Measurements from ENCODE around the gene VAMP8.
"Not testable (repeated sequence)": the region's sequence is repeated elsewhere in the genome, so short reads cannot be mapped to it uniquely, and the experiment has no call there.

Gene VAMP8

DNA sequence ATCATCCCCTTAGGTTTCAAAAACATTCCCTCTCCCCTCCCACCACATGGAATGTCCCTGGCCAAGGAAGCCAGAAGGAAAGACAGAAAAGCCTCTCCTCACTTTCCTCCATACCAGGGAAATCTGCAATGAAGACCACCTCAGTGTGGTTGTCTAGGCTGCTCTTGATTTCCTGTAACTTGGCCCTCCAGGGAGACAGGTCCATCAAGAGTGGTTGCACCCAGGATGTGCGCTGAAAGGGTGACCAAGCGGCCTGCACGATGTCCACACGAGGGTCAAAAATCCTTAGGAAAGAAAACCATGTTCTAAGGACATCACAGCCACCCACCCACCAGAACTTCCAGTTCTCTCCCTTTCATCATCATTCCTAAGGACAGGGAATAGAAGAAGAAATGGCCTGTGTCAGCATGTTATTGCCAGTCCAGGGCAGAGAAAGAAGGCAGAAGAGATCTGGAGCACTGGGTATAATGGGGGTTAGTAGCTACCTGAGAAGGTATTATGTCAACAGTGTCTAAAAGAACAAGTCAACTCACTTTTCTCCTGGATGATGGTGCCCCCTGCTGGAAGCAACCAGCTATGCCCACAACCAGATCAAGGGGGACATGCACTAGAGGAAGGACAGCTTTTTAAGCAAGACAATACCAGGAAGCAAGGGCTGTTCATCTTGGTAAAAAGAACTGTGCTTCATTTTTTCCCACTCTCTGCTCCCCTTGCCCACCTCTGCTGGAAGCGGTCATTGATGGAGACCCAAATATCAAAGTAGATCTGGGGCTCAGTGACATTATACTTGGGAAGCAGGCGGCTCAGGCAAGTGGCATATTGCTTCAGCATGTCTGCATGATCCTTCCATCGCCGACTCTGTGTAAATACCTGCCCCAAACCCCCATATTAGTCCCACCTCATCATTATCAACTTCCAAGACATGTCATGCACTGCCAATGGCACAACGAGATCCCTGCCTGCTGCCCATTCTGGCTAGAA lies 25.4 kb upstream of the VAMP8 start:
- Mint-ChIP-seq H3K27me3 (no peaks in the 10 kb centered on the region), H3K9me3 (no peaks in the 10 kb centered on the region), H3K36me3 (peaks cover 16% of the 10 kb centered on the region), H3K27ac (no peak overlapping the region), H3K4me3 (no peak overlapping the region), H3K4me1 (peaks cover 5% of the 10 kb centered on the region)
- peak; percentile 99 for ATAC-seq (ENCODE audit: low read depth)
- peak; percentile 86 to 89 for DNase-seq (ENCODE audit: low spot score in 2 of 2)

DNA sequence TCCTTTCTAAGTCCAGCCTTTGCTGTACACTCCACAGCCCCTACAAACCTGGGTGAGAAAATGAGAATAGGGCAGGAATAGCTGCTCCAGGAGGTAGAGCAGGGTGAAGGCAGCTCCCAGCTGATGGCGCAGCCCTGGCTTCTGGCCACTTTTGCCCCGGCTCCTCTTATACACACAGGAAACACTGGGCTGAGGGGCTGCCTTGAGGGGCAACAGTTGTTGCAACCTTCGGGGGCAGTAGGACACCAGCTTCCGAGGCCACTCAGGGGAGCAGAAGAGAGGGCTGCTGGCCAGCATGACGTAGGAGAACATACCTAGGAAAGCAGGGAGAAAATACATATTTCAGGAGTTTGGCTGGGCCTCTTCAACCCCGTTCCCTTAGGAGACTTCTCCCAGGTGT lies 24.2 kb upstream of the VAMP8 start:
- no peaks in the 10 kb centered on the region for H3K9me3 Mint-ChIP-seq
- ATAC-seq (ENCODE audit: low read depth) (no peak), DNase-seq (ENCODE audit: low spot score in 2 of 2) (no peak)
- peaks cover 5% of the 10 kb centered on the region for H3K4me1 Mint-ChIP-seq
- no peaks in the 10 kb centered on the region for H3K27me3 Mint-ChIP-seq
- no peak overlapping the region for H3K4me3 Mint-ChIP-seq
- peaks cover 18% of the 10 kb centered on the region for H3K36me3 Mint-ChIP-seq
- no peak overlapping the region for H3K27ac Mint-ChIP-seq

DNA sequence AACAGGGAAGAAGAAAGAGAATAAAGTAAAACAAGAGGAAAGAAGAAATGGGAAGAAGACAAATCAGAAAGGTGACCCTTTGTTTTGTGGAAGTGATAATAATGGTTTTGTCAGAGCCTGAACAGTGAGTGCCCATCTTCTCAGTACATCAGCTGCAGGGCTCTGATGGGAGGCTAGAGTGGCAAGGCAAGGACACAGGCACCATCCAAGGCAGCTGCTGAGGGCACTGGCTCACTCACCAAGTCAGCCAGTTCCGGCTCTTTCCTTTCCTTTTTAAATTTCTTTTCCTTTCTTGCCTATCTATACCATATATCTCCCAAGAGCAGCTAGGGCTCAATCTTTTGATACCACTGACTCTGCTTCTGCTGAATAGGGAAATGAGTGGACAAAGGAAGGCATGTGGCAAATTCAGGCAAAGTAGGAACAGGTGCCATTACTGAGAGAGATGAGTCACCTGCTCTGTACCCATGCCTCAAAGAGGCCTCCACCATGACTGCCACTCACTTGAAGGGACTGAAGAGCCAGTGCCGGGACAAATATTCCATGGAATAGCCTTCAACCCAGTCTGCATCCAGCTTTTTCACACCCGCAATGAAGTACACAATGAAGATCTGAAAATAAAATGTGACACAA lies 22.3 kb upstream of the VAMP8 start:
- DNase-seq (ENCODE audit: low spot score in 2 of 2) (no peak), ATAC-seq (ENCODE audit: low read depth) (no peak)
- H3K27me3 Mint-ChIP-seq = no peaks in the 10 kb centered on the region
- no peaks in the 10 kb centered on the region for H3K9me3 Mint-ChIP-seq
- peaks cover 18% of the 10 kb centered on the region for H3K36me3 Mint-ChIP-seq
- no peak overlapping the region for H3K4me3 Mint-ChIP-seq
- peaks cover 7% of the 10 kb centered on the region for H3K4me1 Mint-ChIP-seq
- H3K27ac Mint-ChIP-seq = no peak overlapping the region

DNA sequence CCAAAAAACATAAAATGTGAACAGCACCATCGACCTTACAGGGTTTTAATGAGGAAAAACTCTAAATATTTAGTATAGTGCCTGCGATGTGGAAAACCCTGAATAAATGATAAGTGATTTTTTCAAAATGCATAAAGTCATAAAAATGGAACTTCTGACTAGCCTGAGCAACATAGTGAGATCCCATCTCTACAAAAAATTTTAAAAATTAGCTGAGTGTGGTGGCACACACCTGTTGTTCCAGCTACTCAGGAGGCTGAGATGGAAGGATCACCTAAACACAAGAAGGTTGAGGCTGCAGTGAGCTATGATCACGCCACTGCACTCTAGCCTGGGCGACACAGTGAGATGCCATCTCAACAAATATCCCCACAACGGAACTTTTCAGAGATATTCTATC lies 20.3 kb upstream of the VAMP8 start:
- DNase-seq (ENCODE audit: low spot score in 2 of 2) (no peak), ATAC-seq (ENCODE audit: low read depth) (no peak)
- Mint-ChIP-seq H3K36me3 (peaks cover 16% of the 10 kb centered on the region), H3K9me3 (no peaks in the 10 kb centered on the region), H3K4me3 (no peak overlapping the region), H3K4me1 (peaks cover 10% of the 10 kb centered on the region), H3K27ac (no peak overlapping the region), H3K27me3 (no peaks in the 10 kb centered on the region)

GRCh38 chr2:85558160-85558559 lies 19.2 kb upstream of the VAMP8 start:
- H3K36me3 Mint-ChIP-seq = peaks cover 13% of the 10 kb centered on the region
- H3K4me1 Mint-ChIP-seq = peaks cover 8% of the 10 kb centered on the region
- no peak overlapping the region for H3K4me3 Mint-ChIP-seq
- no peak overlapping the region for H3K27ac Mint-ChIP-seq
- ATAC-seq (ENCODE audit: low read depth) (no peak), DNase-seq (ENCODE audit: low spot score in 2 of 2) (no peak)
- no peaks in the 10 kb centered on the region for H3K9me3 Mint-ChIP-seq
- H3K27me3 Mint-ChIP-seq = no peaks in the 10 kb centered on the region

GRCh38 chr2:85560403-85560726 lies 17.0 kb upstream of the VAMP8 start:
- H3K36me3 Mint-ChIP-seq; H3K27me3 Mint-ChIP-seq; DNase-seq (ENCODE audit: low spot score in 2 of 2); ATAC-seq (ENCODE audit: low read depth); H3K9me3 Mint-ChIP-seq: not testable (repeated sequence)
- Mint-ChIP-seq H3K4me3 (peak overlapping the region; percentile 98), H3K4me1 (peaks cover 12% of the 10 kb centered on the region), H3K27ac (peak overlapping the region; percentile 96)

DNA sequence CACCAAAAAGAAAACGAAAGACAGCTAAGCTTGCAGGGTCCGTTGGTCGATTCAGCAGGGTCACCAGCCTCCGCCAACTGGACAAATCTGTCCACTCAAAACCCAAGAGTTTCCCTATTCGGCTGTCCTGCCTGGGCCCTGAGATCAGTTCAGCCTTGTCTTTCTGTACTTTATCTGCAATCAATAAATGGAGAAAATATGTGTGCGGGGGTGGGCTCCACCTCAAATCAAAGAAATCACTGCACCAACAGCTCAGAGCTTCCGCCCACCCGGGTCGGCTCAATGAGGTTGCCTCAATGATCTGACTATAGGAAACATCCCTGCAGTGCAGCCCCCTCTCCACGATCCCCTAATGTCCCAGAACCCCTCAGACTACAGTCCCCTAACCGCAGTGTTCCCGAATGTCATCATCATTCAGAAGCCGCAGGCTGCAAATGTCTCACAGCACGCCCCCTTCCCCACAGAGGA lies 16.5 kb upstream of the VAMP8 start:
- Mint-ChIP-seq H3K4me1 (peaks cover 12% of the 10 kb centered on the region), H3K4me3 (peak overlapping the region; percentile 98), H3K36me3 (peaks cover 4% of the 10 kb centered on the region), H3K9me3 (no peaks in the 10 kb centered on the region), H3K27me3 (no peaks in the 10 kb centered on the region), H3K27ac (peak overlapping the region; percentile 96)
- DNase-seq (ENCODE audit: low spot score in 2 of 2) = no peak
- ATAC-seq (ENCODE audit: low read depth) = no peak

GRCh38 chr2:85561280-85562212 lies 15.8 kb upstream of the VAMP8 start, which contains the start of gene GGCX:
GGCX (minus strand) TSS chr2:85561493; CDS start chr2:85561428, 65 bp downstream.
- H3K27ac Mint-ChIP-seq = peak within 1 kb of the TSS; percentile 96
- H3K9me3 Mint-ChIP-seq = no peaks in the 10 kb centered on the region
- H3K4me3 Mint-ChIP-seq = peak within 1 kb of the TSS; percentile 98
- no peaks in the 10 kb centered on the region for H3K27me3 Mint-ChIP-seq
- peaks cover 2% of the 10 kb centered on the region for H3K36me3 Mint-ChIP-seq
- peak; percentile 81 to 83 for DNase-seq (ENCODE audit: low spot score in 2 of 2)
- peaks cover 12% of the 10 kb centered on the region for H3K4me1 Mint-ChIP-seq
- ATAC-seq (ENCODE audit: low read depth) = peak; percentile 90

GRCh38 chr2:85564144-85564563 lies 13.2 kb upstream of the VAMP8 start:
- ATAC-seq (ENCODE audit: low read depth) (peak; percentile 59), DNase-seq (ENCODE audit: low spot score in 2 of 2) (peak in 1 of 2 donors; percentile 27)
- no peaks in the 10 kb centered on the region for H3K27me3 Mint-ChIP-seq
- no peaks in the 10 kb centered on the region for H3K9me3 Mint-ChIP-seq
- H3K4me3 Mint-ChIP-seq = peak overlapping the region; percentile 5
- H3K27ac Mint-ChIP-seq = peak overlapping the region; percentile 16
- H3K4me1 Mint-ChIP-seq = peaks cover 10% of the 10 kb centered on the region
- H3K36me3 Mint-ChIP-seq = no peaks in the 10 kb centered on the region

DNA sequence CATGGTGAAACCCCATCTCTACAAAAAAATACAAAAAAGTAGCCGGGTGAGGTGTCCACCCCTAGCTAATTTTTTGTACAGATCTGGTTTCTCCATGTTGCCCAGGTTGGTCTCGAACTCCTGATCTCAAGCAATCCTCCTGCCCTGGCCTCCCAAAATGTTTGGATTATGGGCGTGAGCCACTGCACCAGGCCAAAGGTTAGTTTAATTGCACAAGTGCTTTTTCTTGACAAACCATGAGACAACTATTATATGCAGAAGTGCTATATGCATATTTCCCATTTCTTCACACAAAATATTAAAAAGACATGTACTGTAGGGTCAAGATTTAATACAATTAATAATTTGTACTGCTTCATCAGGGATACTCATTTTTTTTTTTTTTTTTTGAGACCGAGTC lies 11.1 kb upstream of the VAMP8 start:
- Mint-ChIP-seq H3K36me3 (no peaks in the 10 kb centered on the region), H3K9me3 (no peaks in the 10 kb centered on the region), H3K4me3 (no peak overlapping the region), H3K27ac (no peak overlapping the region), H3K27me3 (peaks cover 3% of the 10 kb centered on the region), H3K4me1 (peaks cover 4% of the 10 kb centered on the region)
- no peak for DNase-seq (ENCODE audit: low spot score in 2 of 2)
- ATAC-seq (ENCODE audit: low read depth) = no peak

DNA sequence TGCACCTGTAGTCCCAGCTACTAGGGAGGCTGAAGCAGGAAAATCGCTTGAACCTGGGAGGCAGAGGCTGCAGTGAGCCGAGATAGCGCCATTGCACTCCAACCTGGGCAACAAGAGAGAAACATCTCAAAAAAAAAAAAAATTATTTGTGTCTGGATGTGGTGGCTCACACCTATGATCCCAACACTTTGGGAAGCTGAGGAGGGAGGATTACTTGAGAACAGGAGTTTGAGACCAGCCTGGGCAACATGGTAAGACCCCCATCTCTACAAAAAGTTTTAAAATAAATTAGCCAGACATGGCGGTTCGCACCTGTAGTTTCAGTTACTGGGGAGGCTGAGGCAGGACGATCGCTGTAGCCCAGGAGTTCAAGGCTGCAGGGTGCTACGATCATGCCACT lies 1.6 kb upstream of the VAMP8 start:
- H3K27ac Mint-ChIP-seq = no peak overlapping the region
- H3K4me1 Mint-ChIP-seq = peaks cover 19% of the 10 kb centered on the region
- peaks cover 4% of the 10 kb centered on the region for H3K36me3 Mint-ChIP-seq
- H3K9me3 Mint-ChIP-seq = no peaks in the 10 kb centered on the region
- no peak for DNase-seq (ENCODE audit: low spot score in 2 of 2)
- ATAC-seq (ENCODE audit: low read depth) = no peak
- no peak overlapping the region for H3K4me3 Mint-ChIP-seq
- no peaks in the 10 kb centered on the region for H3K27me3 Mint-ChIP-seq

DNA sequence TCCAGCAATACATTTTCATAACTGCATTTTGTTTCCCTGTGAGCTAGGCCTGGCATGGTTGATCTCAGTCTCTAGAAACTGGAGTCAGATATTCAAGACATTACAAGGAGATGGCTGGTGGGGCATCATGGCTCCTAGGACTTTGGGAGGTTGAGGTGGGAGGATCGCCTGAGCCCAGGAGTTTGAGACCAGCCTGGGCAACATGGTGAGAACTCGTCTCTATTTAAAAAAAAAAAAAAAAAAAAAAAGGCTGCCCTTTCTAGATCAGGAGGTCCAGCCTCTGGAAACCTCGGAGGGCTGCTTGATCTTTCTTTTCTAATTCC lies 362 bp upstream of the VAMP8 start:
- Mint-ChIP-seq H3K4me3 (peak overlapping the region; percentile 96), H3K36me3 (peaks cover 11% of the 10 kb centered on the region), H3K4me1 (peaks cover 19% of the 10 kb centered on the region), H3K27me3 (no peaks in the 10 kb centered on the region), H3K27ac (peak overlapping the region; percentile 93), H3K9me3 (no peaks in the 10 kb centered on the region)
- ATAC-seq (ENCODE audit: low read depth) (no peak), DNase-seq (ENCODE audit: low spot score in 2 of 2) (no peak)

- Mint-ChIP-seq H3K27ac (peak overlapping the region; percentile 93), H3K27me3 (no peaks in the 10 kb centered on the region), H3K36me3 (peaks cover 17% of the 10 kb centered on the region), H3K9me3 (no peaks in the 10 kb centered on the region), H3K4me1 (peaks cover 19% of the 10 kb centered on the region), H3K4me3 (peak overlapping the region; percentile 96)
- peak; percentile 39 to 50 for DNase-seq (ENCODE audit: low spot score in 2 of 2)
- ATAC-seq (ENCODE audit: low read depth) = peak; percentile 91
These were observed 1.1 kb downstream of the VAMP8 start for GRCh38 chr2:85578243-85579180.

All from memory B cell (primary cell).